ENCODE measurements around the gene TLE1.
"Not testable (repeated sequence)": the region's sequence is repeated elsewhere in the genome, so short reads cannot be mapped to it uniquely, and the experiment has no call there.

TLE1 gene

GRCh38 chr9:81652058-81652687 is 37.2 kb downstream of the TLE1 start:
- no peak for DNase-seq (ENCODE audit: low spot score)

GRCh38 chr9:81650586-81651515 is 38.5 kb downstream of the TLE1 start:
- no peak for DNase-seq (ENCODE audit: low spot score)

- no peak for DNase-seq (ENCODE audit: low spot score)
These were observed 39.7 kb downstream of the TLE1 start for GRCh38 chr9:81649475-81650240.

DNA sequence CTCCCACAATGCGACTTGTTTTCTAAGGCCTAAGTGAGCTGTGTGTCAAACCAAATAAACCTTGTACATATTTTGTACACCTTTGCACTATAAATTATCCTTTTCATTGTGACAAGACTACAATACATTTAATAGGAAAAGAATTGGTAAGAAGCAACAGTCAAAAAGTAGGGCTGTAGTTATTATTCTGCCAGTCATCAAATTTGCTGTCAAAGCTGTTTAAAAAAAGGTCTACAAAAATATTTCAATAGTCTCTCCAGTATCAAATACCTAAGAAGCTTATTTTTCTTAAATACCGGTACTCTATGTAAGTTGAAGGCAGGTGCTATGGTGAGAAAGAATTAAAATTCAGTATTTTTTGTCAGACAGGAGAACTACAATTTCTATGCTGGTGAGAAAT is 40.5 kb downstream of the TLE1 start:
- no peak for DNase-seq (ENCODE audit: low spot score)

- no peak for DNase-seq (ENCODE audit: low spot score)
These were observed 43.0 kb downstream of the TLE1 start for GRCh38 chr9:81646337-81646736.

DNA sequence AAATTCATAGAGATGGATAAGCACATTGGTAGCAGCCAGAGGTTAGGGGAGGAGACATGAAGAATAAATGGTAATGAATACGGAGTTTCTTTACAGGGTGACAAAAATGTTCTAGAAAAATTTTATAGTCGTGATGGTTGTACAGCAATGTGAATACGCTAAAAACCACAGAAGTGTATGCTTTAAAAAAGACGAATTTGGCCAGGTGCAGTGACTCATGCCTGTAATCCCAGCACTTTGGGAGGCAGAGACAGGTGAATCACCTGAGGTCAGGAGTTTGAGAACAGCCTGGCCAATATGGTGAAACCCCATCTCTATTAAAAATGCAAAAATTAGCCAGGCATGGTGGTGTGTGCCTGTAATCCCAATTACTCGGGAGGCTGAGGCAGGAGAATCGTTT is 44.8 kb downstream of the TLE1 start:
- not testable (repeated sequence) for DNase-seq (ENCODE audit: low spot score)

- no peak for DNase-seq (ENCODE audit: low spot score)
These were observed 52.1 kb downstream of the TLE1 start for GRCh38 chr9:81637276-81637675.

DNA sequence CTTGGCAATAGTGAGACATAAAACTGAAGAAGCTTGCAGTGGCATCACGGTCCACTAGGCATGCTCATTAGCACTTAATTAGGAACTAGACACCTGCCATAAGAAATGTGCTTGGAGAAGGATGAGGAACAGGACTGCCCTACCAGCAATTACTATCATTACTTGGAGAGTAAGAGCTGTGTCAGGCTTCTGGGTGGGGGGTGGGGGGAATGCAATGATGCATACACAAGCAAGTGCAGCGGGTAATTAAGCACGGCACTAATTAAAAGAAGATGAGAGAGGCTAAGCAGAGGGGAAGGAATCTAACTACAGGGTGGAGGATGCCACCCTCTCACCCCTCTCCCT is 53.1 kb downstream of the TLE1 start:
- no peak for DNase-seq (ENCODE audit: low spot score)

GRCh38 chr9:81635521-81636254 is 53.7 kb downstream of the TLE1 start:
- no peak for DNase-seq (ENCODE audit: low spot score)

- DNase-seq (ENCODE audit: low spot score), result no peak
These were observed 54.3 kb downstream of the TLE1 start for GRCh38 chr9:81634915-81635516.

GRCh38 chr9:81633952-81634854 is 55.1 kb downstream of the TLE1 start:
- no peak for DNase-seq (ENCODE audit: low spot score)

DNA sequence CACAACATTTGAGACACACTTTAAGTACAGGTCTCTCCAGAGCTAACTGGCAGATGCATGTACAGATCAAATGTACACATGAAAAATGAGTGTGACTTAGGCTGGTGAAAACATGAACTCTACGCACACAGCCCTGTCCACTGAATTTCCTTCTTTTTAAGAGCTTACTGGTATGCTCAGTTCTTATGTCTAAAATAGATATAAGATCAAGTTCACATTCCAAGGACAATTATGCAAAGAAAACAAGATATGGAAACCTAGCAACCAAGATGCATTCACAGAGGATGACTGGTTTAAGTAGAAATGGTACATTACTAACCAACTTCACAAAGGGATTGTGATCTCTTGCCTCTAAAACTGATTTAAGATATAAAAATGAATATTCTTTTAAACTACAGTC is 56.7 kb downstream of the TLE1 start:
- no peak for DNase-seq (ENCODE audit: low spot score)

DNA sequence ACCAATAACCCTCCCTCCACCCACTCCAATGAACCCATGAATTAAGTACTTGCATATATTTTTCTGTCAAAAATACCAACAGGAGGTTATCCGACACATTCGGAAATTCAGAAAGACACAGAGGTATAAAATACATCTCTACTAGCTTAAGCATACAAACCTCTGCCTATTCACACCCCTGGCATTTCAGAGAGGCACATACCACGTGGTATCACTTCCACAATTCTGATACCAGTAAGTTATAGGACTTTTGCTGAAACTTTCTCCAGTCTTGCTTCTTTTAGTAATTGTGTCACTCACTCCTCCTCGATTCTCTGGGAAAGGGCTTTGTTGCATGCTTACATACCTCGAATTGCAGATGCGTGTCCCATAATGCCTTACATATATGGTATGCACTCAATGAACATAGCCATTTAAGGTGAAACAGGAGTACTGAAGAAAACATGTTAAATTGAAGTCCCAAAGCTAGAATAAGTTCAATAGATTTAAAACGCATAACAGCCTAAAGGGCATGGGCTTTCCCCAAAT is 58.1 kb downstream of the TLE1 start:
- DNase-seq (ENCODE audit: low spot score), result no peak

DNA sequence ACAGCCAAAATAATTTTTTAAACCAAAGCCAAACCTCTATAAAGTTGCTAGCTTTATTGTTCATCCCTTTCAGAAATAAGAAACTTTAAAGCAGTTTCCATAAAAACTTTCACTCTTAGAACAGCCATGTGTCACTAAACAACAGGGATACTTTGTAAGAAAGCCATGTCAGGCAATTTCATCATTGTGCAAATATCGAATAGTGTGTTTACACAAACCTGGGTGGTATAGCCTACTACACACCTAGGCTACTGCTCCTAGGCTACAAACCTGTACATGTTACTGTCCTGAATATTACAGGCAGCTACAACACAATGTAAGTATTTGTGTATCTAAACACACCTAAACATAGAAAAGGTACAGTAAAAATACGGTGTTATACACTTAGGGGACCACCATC is 59.9 kb downstream of the TLE1 start:
- no peak for DNase-seq (ENCODE audit: low spot score)

DNA sequence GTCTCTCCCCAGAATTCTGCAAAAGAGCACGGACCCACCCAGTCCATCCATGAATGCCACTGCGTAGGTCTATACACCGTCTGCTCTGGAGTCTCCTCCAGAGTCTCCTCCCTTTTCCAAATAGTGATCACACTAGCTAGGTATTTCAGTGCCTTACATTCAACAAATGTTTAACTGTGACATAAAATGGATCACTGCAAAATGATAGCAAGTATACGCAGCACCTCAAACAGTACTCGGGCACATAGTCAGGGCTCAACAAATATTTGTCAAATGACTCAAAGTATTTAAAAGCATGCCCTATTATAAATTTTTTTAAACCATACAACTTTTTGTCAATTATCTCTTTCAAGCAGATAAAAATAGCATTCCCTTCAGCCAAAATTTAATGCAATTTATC is 60.5 kb downstream of the TLE1 start:
- no peak for DNase-seq (ENCODE audit: low spot score)

- DNase-seq (ENCODE audit: low spot score), result no peak
These were observed 61.9 kb downstream of the TLE1 start for GRCh38 chr9:81627481-81627880.

DNA sequence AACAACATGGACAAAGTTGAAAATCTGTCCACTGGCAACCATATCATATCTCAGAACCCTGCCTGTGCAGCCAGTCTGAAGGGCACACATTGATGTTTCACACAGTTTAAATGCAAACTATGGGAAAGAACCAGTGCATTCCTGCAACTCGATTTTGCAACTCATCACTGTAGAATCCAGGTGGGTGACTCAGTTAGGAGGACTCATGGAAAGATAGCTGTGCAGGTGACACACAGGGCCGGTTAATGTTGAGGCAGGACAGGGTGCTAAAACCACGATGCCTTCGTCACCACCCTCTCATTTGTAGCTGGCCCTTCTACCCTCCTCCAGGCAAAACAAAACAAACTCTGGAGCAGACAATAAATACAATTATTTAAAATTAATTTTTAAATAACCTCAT is 62.8 kb downstream of the TLE1 start:
- DNase-seq (ENCODE audit: low spot score), result no peak

DNA sequence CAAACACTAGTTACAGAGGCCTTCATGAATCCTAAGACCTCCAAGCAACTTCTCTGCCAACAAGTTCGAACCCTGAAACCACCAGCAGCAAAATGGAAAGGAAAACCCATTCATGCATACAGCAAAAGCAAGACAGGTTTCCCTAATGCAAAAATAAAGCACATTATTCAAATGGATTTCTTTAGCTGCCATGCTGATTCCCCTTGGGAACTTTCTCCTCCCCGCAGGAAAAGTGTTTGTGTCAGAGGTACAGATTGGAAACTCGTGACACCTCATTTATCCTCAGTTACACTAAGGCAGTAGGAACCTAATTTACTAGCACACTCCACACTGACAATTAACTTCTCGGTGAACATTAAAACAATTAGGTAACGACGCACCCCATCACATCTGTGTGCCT is 63.4 kb downstream of the TLE1 start:
- no peak for DNase-seq (ENCODE audit: low spot score)

DNA sequence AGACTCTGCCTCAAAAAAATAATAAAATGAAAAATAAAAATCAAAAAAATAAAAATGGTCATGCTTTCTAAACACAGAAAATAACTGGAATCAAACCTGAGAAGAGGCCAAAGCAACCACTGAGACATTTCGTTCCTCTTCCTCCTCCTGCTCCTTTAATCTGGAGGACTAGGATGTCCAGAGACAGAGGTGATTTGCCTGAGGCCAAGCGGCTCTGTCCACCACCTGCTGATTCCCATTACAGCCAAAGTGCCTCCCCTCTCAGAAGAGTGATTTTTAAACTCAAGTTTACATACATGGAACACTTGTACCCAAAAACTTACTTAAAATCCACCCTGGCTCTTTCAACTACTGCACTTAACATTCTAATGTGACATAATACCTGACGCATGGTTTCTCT is 65.6 kb downstream of the TLE1 start:
- no peak for DNase-seq (ENCODE audit: low spot score)

GRCh38 chr9:81622471-81623255 is 66.7 kb downstream of the TLE1 start:
- DNase-seq (ENCODE audit: low spot score), result no peak

Measured in hematopoietic multipotent progenitor cell treated with erythropoietin and hydrocortisone succinate and interleukin-3 and kit ligand, for 17 days (in vitro differentiated cells).